A549 (cell line): ENCODE measurements around the gene ATP6V1G3.

Source experiments
- BCL3 ChIP-seq: fragments of >200 bp; sonication (Bioruptor Twin); formaldehyde crosslinking; IDR thresholded peaks from 3 replicates; pipeline ENCODE4 v1.6.1; 2016
- BHLHE40 ChIP-seq: IDR thresholded peaks from 2 replicates; pipeline ENCODE4 v1.6.1; 2012; ENCODE audit warnings: low read depth, low read length, inconsistent platforms
- CTCF ChIP-seq: fragments of >200 bp; sonication (Bioruptor Twin); formaldehyde crosslinking; IDR thresholded peaks from 3 replicates; pipeline ENCODE4 v1.5.1; 2016
- EP300 ChIP-seq, 2 experiments: fragments of >200 bp; sonication (Bioruptor Twin); formaldehyde crosslinking; IDR thresholded peaks; 2 replicates in 1 of 2; 3 replicates in 1 of 2; pipeline ENCODE4 v1.6.1; 2016 to 2017
- ESRRA ChIP-seq: fragments of 150-350 bp; IDR thresholded peaks from 2 replicates; pipeline ENCODE4 v1.6.1; 2014; ENCODE audit warnings: mild to moderate bottlenecking, low read length, borderline replicate concordance
- HMGXB4 ChIP-seq: fragments of 250-450 bp; sonication (Bioruptor Pico); IDR thresholded peaks from 2 replicates; pipeline ENCODE4 v1.5.0; 2021; ENCODE audit warnings: mild to moderate bottlenecking, moderate library complexity, borderline replicate concordance
- JUN ChIP-seq, 2 experiments: fragments of >200 bp; sonication (Bioruptor Twin); formaldehyde crosslinking; IDR thresholded peaks; 2 replicates in 1 of 2; 3 replicates in 1 of 2; pipeline ENCODE4 v1.6.1; 2016 to 2017
- MAZ ChIP-seq: fragments of 150-350 bp; IDR thresholded peaks from 2 replicates; pipeline ENCODE4 v1.6.1; 2014; ENCODE audit warnings: antibody characterized with exemption, low read depth, low read length, borderline replicate concordance
- MYC ChIP-seq: IDR thresholded peaks from 2 replicates; pipeline ENCODE4 v1.6.1; 2012; ENCODE audit warnings: mild to moderate bottlenecking, inconsistent platforms, low read length, improper control_type of control experiment, borderline replicate concordance
- POLR2A ChIP-seq: IDR thresholded peaks from 2 replicates; pipeline ENCODE4 v1.6.1; 2012; ENCODE audit warnings: mild to moderate bottlenecking, low read length
- RCOR1 ChIP-seq: fragments of 150-350 bp; IDR thresholded peaks from 2 replicates; pipeline ENCODE4 v1.6.1; 2014; ENCODE audit warnings: antibody characterized with exemption, low read length, low read depth
- REST ChIP-seq: fragments of 200-600 bp; sonication (generic); IDR thresholded peaks from 2 replicates; pipeline ENCODE4 v1.6.1; 2016; ENCODE audit warnings: antibody characterized with exemption, mild to moderate bottlenecking, moderate library complexity
- TFCP2L1 ChIP-seq: fragments of 250-450 bp; sonication (Bioruptor Pico); IDR thresholded peaks from 2 replicates; pipeline ENCODE4 v1.5.0; 2021; ENCODE audit warnings: mild to moderate bottlenecking
- USF2 ChIP-seq: fragments of 450-650 bp; IDR thresholded peaks from 2 replicates; pipeline ENCODE4 v1.6.1; 2014; ENCODE audit warnings: antibody characterized with exemption

GRCh38 chr1:198492872-198493271 lies 47.6 kb downstream of the ATP6V1G3 start:
- TF ChIP-seq CTCF (no peak), USF2 (no peak), BHLHE40 (no peak), RCOR1 (no peak), EP300 (IDR thresholded peaks at IDR 0.05) (no peak), BCL3 (no peak), HMGXB4 (no peak), POLR2A (no peak), MAZ (no peak), REST (no peak), ESRRA (no peak), JUN (IDR thresholded peaks at IDR 0.05) (no peak), MYC (no peak), TFCP2L1 (CRISPR knock-in tag) (no peak)
